ENCODE results near the gene ZBTB16.

The ZBTB16 gene

DNA sequence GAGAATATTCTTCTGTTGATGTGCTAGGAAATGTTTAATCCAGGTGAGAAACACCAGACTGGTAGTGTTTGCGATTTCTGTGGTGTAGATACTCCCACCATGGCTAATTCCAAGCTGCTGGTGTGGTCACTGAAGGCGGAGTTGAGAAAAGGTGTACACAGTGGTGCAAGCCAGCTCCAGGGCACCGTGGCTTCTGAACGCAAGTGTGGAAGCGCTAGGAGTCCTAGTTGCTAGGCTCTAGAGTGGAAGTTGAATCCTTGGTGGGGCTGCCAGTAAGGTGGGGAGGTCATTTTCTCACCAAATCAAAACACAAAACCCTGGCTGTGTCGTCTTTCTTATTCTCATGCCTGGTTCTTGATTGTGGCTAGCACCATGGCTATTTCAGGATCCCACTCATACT lies 61.6 kb downstream of the ZBTB16 start:
- POLR2A ChIA-PET: no interaction called here

DNA sequence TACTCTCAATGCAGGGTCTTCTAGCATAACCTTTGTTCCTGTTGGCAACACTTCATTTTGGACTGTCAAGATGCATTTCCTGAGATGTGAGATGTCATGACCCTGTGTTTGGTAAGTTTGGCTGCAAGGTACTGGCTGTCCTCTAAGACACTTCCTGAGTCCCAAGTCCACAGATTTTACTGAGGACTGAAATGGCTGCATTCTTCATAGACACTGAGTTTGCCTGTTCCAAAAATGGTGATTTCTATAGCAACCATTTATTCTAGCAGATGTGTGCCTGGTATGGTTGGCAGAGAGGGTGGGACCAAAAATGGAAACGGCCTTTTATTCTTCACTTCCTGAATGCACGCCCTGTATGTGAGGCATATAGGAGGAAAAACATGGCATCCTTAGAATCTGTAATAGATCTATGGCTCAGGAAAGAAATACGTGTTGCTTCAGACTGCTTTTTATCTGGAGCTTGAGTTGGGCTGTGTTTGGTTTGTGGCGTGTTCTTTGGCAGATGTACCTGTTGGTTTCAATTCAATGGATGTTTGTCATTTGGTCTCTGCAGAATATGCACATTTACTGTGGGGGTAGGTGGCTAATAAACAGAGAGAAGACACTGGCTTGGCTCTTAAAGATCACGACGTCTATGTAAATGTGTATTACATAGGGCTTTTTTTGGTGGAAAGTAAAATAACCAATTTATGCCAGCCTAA lies 62.4 kb downstream of the ZBTB16 start:
- ChIA-PET POLR2A (no interaction called here), CTCF (no interaction called here)
- TF ChIP-seq, protein P1, sequence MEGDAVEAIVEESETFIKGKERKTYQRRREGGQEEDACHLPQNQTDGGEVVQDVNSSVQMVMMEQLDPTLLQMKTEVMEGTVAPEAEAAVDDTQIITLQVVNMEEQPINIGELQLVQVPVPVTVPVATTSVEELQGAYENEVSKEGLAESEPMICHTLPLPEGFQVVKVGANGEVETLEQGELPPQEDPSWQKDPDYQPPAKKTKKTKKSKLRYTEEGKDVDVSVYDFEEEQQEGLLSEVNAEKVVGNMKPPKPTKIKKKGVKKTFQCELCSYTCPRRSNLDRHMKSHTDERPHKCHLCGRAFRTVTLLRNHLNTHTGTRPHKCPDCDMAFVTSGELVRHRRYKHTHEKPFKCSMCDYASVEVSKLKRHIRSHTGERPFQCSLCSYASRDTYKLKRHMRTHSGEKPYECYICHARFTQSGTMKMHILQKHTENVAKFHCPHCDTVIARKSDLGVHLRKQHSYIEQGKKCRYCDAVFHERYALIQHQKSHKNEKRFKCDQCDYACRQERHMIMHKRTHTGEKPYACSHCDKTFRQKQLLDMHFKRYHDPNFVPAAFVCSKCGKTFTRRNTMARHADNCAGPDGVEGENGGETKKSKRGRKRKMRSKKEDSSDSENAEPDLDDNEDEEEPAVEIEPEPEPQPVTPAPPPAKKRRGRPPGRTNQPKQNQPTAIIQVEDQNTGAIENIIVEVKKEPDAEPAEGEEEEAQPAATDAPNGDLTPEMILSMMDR (IDR thresholded peaks at IDR 0.05; ENCODE audit: control extremely low read depth, extremely low read depth, low read depth, missing control alignments): no peak

More for the DNA sequence above, 61.6 kb downstream of the ZBTB16 start:
- TF ChIP-seq, protein P1 (IDR thresholded peaks at IDR 0.05; ENCODE audit: control extremely low read depth, extremely low read depth, low read depth, missing control alignments): no peak
- CTCF ChIA-PET: no interaction called here
- no peak for DNase-seq (ENCODE audit: extremely low spot score)

GRCh38 chr11:114122686-114123085 lies 63.2 kb downstream of the ZBTB16 start:
- ChIA-PET POLR2A (no interaction called here), CTCF (no interaction called here)
- TF ChIP-seq, protein P1 (IDR thresholded peaks at IDR 0.05; ENCODE audit: control extremely low read depth, extremely low read depth, low read depth, missing control alignments): no peak
- DNase-seq (ENCODE audit: extremely low spot score): no peak

More for the DNA sequence above, 62.4 kb downstream of the ZBTB16 start:
- no peak for DNase-seq (ENCODE audit: extremely low spot score)

DNA sequence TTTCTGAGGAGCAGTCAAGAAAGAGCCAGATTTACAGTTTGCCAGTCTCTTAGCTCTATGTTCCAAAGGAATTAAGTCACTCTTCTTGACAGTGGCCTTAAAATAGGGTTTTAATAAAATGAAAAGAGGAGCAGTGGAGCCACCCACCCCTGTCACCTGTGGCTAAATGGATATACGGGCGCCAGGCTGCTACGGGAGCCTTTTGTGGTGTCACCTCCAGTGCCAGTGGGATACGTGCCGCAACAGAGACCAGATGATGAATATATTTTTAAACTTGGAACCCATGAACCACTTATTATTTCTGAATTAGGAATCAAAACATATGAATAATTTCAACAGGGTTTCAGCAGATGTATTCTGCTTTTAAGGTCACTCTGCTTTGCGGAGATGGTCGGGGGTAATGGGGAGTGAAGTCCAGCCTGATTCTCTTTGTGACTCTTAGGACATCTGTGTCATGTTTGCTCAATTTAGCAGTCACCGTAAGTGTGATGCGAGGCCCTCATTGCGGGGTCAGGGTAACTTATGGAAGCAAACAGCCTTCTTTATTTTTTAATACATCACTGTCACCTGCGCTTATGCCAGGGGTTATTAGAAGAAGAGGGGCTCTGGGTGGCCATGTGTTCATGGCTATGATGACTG lies 64.3 kb downstream of the ZBTB16 start:
- TF ChIP-seq, protein P1 (IDR thresholded peaks at IDR 0.05; ENCODE audit: control extremely low read depth, extremely low read depth, low read depth, missing control alignments): no peak
- ChIA-PET POLR2A (no interaction called here), CTCF (no interaction called here)
- no peak for DNase-seq (ENCODE audit: extremely low spot score)

DNA sequence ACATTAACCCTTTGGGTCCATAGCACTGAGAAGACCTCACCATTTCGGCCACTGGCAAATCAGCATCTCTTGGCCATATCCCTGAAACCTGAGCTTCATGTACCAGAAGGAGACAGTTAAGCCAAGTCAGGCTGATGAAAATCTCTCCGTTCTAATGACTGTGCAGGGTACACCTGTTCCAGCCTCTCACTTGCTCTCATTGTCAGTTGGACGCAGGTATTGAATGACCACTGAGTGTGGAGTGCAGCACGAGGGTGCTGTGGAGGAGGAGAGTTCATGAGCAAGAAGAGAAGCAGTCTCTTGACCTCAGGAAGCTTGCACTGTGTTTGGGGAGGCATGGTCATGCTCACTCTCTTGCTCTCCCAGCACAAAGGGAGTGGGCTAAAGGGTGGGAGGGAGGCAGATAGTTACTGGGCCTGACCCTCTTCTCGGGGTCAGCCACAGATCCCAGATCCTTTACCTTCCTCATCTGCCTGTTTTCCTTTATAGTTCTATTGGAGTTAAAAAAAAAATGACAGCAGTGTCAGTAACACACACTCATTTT lies 65.2 kb downstream of the ZBTB16 start:
- CTCF ChIA-PET: interaction anchor here (0.9 to 1.1 kb wide), 2 partner anchors 50 to 229 kb away, joined by 3 read pairs; no protein-coding TSS in a partner anchor
- TF ChIP-seq, protein P1 (IDR thresholded peaks at IDR 0.05; ENCODE audit: control extremely low read depth, extremely low read depth, low read depth, missing control alignments): no peak
- POLR2A ChIA-PET: no interaction called here
- no peak for DNase-seq (ENCODE audit: extremely low spot score)

GRCh38 chr11:114125531-114125930 lies 66.0 kb downstream of the ZBTB16 start:
- TF ChIP-seq, protein P1 (IDR thresholded peaks at IDR 0.05; ENCODE audit: control extremely low read depth, extremely low read depth, low read depth, missing control alignments): no peak
- CTCF ChIA-PET: interaction anchor here (0.9 to 1.1 kb wide), 2 partner anchors 49 to 230 kb away, joined by 3 read pairs; no protein-coding TSS in a partner anchor
- DNase-seq (ENCODE audit: extremely low spot score): no peak
- POLR2A ChIA-PET: no interaction called here

Data from GM10248 (cell line).